Measurements from ENCODE around the gene SLC25A6.

DNA sequence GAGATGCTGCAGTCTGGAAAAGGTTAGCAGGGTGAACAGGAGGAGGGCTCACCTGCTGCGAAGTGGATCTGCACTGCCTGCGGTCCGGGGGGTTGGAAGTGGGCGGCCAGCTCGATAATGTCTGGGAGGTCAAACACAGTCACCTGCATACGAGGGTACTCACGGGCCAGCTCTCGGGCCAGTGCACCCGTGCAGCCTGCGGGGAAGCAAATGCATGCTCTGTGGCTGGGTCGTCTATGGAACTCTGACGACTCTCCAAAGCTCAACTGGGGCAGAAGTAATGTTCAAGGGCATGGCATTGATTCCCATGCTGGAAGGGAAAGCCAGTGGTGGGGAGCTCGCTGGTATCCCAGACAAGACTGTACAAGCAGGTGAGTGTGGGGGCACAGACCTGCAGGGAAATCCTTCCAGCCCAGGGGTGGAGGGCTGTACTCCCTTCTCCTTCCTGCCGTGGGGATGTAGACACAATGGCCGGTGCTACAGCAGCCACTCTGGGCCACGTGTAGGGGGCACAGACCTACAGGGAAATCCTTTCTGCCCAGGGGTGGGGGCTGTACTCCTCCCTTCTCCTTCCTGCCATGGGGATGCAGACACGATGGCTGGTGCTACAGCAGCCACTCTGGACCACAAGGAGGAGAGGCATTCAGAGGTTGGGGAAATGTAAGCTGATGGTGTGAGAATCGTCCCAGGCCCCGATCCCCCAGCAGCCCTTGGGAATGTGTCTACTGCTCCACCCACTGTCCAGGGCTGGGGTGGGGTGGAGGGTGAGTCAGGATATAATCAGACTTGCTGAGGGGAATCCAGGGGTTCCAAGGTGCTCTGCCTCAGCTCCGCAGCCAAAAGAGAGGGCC, 26.2 kb upstream of the SLC25A6 start:
- TF ChIP-seq, protein P1, sequence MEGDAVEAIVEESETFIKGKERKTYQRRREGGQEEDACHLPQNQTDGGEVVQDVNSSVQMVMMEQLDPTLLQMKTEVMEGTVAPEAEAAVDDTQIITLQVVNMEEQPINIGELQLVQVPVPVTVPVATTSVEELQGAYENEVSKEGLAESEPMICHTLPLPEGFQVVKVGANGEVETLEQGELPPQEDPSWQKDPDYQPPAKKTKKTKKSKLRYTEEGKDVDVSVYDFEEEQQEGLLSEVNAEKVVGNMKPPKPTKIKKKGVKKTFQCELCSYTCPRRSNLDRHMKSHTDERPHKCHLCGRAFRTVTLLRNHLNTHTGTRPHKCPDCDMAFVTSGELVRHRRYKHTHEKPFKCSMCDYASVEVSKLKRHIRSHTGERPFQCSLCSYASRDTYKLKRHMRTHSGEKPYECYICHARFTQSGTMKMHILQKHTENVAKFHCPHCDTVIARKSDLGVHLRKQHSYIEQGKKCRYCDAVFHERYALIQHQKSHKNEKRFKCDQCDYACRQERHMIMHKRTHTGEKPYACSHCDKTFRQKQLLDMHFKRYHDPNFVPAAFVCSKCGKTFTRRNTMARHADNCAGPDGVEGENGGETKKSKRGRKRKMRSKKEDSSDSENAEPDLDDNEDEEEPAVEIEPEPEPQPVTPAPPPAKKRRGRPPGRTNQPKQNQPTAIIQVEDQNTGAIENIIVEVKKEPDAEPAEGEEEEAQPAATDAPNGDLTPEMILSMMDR (IDR thresholded peaks at IDR 0.05 in 2 of 3, conservative IDR thresholded peaks at IDR 0.05 in 1 of 3; ENCODE audit: insufficient read depth in 2 of 3, low read depth in 1 of 3, low read length in 3 of 3): no peak
- TF ChIP-seq POLR2AphosphoS5 (IDR thresholded peaks at IDR 0.05; ENCODE audit: control insufficient read depth, insufficient read depth, low read depth, low read length) (no peak), ARNT (IDR thresholded peaks at IDR 0.05) (no peak), NR3C1 (CRISPR knock-in tag; IDR thresholded peaks at IDR 0.05) (no peak), CHD4 (IDR thresholded peaks at IDR 0.05; ENCODE audit: insufficient read depth, insufficient replicate concordance, low read depth, low read length, poor library complexity, severe bottlenecking) (no peak), TBP (optimal IDR thresholded peaks at IDR 0.05; ENCODE audit: low read depth, low read length) (no peak)
- TF ChIP-seq, protein P2, sequence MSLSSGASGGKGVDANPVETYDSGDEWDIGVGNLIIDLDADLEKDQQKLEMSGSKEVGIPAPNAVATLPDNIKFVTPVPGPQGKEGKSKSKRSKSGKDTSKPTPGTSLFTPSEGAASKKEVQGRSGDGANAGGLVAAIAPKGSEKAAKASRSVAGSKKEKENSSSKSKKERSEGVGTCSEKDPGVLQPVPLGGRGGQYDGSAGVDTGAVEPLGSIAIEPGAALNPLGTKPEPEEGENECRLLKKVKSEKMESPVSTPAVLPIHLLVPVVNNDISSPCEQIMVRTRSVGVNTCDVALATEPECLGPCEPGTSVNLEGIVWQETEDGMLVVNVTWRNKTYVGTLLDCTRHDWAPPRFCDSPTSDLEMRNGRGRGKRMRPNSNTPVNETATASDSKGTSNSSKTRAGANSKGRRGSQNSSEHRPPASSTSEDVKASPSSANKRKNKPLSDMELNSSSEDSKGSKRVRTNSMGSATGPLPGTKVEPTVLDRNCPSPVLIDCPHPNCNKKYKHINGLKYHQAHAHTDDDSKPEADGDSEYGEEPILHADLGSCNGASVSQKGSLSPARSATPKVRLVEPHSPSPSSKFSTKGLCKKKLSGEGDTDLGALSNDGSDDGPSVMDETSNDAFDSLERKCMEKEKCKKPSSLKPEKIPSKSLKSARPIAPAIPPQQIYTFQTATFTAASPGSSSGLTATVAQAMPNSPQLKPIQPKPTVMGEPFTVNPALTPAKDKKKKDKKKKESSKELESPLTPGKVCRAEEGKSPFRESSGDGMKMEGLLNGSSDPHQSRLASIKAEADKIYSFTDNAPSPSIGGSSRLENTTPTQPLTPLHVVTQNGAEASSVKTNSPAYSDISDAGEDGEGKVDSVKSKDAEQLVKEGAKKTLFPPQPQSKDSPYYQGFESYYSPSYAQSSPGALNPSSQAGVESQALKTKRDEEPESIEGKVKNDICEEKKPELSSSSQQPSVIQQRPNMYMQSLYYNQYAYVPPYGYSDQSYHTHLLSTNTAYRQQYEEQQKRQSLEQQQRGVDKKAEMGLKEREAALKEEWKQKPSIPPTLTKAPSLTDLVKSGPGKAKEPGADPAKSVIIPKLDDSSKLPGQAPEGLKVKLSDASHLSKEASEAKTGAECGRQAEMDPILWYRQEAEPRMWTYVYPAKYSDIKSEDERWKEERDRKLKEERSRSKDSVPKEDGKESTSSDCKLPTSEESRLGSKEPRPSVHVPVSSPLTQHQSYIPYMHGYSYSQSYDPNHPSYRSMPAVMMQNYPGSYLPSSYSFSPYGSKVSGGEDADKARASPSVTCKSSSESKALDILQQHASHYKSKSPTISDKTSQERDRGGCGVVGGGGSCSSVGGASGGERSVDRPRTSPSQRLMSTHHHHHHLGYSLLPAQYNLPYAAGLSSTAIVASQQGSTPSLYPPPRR (CRISPR knock-in tag; IDR thresholded peaks at IDR 0.05; ENCODE audit: borderline replicate concordance): no peak
- TF ChIP-seq, protein P3, sequence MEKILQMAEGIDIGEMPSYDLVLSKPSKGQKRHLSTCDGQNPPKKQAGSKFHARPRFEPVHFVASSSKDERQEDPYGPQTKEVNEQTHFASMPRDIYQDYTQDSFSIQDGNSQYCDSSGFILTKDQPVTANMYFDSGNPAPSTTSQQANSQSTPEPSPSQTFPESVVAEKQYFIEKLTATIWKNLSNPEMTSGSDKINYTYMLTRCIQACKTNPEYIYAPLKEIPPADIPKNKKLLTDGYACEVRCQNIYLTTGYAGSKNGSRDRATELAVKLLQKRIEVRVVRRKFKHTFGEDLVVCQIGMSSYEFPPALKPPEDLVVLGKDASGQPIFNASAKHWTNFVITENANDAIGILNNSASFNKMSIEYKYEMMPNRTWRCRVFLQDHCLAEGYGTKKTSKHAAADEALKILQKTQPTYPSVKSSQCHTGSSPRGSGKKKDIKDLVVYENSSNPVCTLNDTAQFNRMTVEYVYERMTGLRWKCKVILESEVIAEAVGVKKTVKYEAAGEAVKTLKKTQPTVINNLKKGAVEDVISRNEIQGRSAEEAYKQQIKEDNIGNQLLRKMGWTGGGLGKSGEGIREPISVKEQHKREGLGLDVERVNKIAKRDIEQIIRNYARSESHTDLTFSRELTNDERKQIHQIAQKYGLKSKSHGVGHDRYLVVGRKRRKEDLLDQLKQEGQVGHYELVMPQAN (IDR thresholded peaks at IDR 0.05; ENCODE audit: borderline replicate concordance): no peak

Data from K562 (cell line).